ENCODE measurements around the gene CATSPERZ. TPM values are rescaled to one million over a fixed set of nuclear protein-coding genes. Genes with fewer than 3 reads are reported as not detected.

Gene CATSPERZ
- total and polyA plus RNA-seq, 2 of the 13 experiments (the other 11 are each of a cell fraction or from before 2014, with no cell fraction given), result 0.22 to 0.48 TPM

GRCh38 chr11:64304316-64305072 is 4.3 kb downstream of the CATSPERZ start (continued):
- TF ChIP-seq, protein P1, sequence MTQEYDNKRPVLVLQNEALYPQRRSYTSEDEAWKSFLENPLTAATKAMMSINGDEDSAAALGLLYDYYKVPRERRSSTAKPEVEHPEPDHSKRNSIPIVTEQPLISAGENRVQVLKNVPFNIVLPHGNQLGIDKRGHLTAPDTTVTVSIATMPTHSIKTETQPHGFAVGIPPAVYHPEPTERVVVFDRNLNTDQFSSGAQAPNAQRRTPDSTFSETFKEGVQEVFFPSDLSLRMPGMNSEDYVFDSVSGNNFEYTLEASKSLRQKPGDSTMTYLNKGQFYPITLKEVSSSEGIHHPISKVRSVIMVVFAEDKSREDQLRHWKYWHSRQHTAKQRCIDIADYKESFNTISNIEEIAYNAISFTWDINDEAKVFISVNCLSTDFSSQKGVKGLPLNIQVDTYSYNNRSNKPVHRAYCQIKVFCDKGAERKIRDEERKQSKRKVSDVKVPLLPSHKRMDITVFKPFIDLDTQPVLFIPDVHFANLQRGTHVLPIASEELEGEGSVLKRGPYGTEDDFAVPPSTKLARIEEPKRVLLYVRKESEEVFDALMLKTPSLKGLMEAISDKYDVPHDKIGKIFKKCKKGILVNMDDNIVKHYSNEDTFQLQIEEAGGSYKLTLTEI (CRISPR knock-in tag; conservative IDR thresholded peaks at IDR 0.05), result no peak
- TF ChIP-seq ZNF792 (CRISPR knock-in tag; IDR thresholded peaks at IDR 0.05), result 0 out of 2 replicates have a peak, but pooled peaks have one; percentile 15
- no peak; the same call in 1 of the 2 replicates for TF ChIP-seq ZNF772 (CRISPR knock-in tag; IDR thresholded peaks at IDR 0.05)
- TF ChIP-seq HBP1 (CRISPR knock-in tag; IDR thresholded peaks at IDR 0.05; ENCODE audit: low read depth), result peak; percentile 58; the same call in 1 of the 2 replicates
- peak; percentile 37; the same call in 1 of the 2 replicates for TF ChIP-seq KMT2B (CRISPR knock-in tag; IDR thresholded peaks at IDR 0.05)
- no peak for TF ChIP-seq PHF20 (CRISPR knock-in tag; IDR thresholded peaks at IDR 0.05)
- TF ChIP-seq DMAP1 (CRISPR knock-in tag; IDR thresholded peaks at IDR 0.05), result peak; percentile 91
- no peak for TF ChIP-seq MLLT10 (CRISPR knock-in tag; IDR thresholded peaks at IDR 0.05)
- TF ChIP-seq ZNF616 (CRISPR knock-in tag; IDR thresholded peaks at IDR 0.05; ENCODE audit: low read depth), result no peak
- TF ChIP-seq, protein P2, sequence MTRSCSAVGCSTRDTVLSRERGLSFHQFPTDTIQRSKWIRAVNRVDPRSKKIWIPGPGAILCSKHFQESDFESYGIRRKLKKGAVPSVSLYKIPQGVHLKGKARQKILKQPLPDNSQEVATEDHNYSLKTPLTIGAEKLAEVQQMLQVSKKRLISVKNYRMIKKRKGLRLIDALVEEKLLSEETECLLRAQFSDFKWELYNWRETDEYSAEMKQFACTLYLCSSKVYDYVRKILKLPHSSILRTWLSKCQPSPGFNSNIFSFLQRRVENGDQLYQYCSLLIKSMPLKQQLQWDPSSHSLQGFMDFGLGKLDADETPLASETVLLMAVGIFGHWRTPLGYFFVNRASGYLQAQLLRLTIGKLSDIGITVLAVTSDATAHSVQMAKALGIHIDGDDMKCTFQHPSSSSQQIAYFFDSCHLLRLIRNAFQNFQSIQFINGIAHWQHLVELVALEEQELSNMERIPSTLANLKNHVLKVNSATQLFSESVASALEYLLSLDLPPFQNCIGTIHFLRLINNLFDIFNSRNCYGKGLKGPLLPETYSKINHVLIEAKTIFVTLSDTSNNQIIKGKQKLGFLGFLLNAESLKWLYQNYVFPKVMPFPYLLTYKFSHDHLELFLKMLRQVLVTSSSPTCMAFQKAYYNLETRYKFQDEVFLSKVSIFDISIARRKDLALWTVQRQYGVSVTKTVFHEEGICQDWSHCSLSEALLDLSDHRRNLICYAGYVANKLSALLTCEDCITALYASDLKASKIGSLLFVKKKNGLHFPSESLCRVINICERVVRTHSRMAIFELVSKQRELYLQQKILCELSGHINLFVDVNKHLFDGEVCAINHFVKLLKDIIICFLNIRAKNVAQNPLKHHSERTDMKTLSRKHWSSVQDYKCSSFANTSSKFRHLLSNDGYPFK (CRISPR knock-in tag; IDR thresholded peaks at IDR 0.05; ENCODE audit: borderline replicate concordance), result peak; percentile 67; the same call in 1 of the 2 replicates
- TF ChIP-seq ZFP41 (CRISPR knock-in tag; IDR thresholded peaks at IDR 0.05; ENCODE audit: borderline replicate concordance), result no peak
- TF ChIP-seq BRCA1 (CRISPR knock-in tag; IDR thresholded peaks at IDR 0.05), result 0 out of 2 replicates have a peak, but pooled peaks have one; percentile 51
- TF ChIP-seq ZNF34 (CRISPR knock-in tag; IDR thresholded peaks at IDR 0.05; ENCODE audit: borderline replicate concordance), result no peak
- TF ChIP-seq, protein P3, sequence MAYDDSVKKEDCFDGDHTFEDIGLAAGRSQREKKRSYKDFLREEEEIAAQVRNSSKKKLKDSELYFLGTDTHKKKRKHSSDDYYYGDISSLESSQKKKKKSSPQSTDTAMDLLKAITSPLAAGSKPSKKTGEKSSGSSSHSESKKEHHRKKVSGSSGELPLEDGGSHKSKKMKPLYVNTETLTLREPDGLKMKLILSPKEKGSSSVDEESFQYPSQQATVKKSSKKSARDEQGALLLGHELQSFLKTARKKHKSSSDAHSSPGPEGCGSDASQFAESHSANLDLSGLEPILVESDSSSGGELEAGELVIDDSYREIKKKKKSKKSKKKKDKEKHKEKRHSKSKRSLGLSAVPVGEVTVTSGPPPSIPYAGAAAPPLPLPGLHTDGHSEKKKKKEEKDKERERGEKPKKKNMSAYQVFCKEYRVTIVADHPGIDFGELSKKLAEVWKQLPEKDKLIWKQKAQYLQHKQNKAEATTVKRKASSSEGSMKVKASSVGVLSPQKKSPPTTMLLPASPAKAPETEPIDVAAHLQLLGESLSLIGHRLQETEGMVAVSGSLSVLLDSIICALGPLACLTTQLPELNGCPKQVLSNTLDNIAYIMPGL (CRISPR knock-in tag; IDR thresholded peaks at IDR 0.05; ENCODE audit: borderline replicate concordance in 1 of 2, low read depth in 1 of 2), result peak; percentile 92 to 95
- TF ChIP-seq PHF5A (CRISPR knock-in tag; IDR thresholded peaks at IDR 0.05; ENCODE audit: low read depth, unreplicated experiment), result no peak
- no peak for TF ChIP-seq HDAC6 (IDR thresholded peaks at IDR 0.05; ENCODE audit: low read depth, low read length)
- TF ChIP-seq ZNF558 (CRISPR knock-in tag; IDR thresholded peaks at IDR 0.05; ENCODE audit: borderline replicate concordance), result no peak
- no peak for TF ChIP-seq RCOR2 (CRISPR knock-in tag; IDR thresholded peaks at IDR 0.05)
- no peak for TF ChIP-seq ZSCAN30 (CRISPR knock-in tag; IDR thresholded peaks at IDR 0.05)
- TF ChIP-seq ZNF292 (CRISPR knock-in tag; IDR thresholded peaks at IDR 0.05; ENCODE audit: borderline replicate concordance, low read depth), result peak; percentile 32; the same call in 1 of the 2 replicates
- TF ChIP-seq DBP (CRISPR knock-in tag; IDR thresholded peaks at IDR 0.05; ENCODE audit: not compliant biosample characterization), result no peak

Data from HepG2 (cell line).